ENCODE measurements around the gene CLIP3. TPM values are rescaled to one million over a fixed set of nuclear protein-coding genes. Genes with fewer than 3 reads are reported as not detected.
"Not testable (repeated sequence)": the region's sequence is repeated elsewhere in the genome, so short reads cannot be mapped to it uniquely, and the experiment has no call there.

The CLIP3 gene
- total RNA-seq, 3 donors from 2014 or later, result 7.5 to 13.4 (median 7.6) TPM

- intact Hi-C loops (cut with DNase I; ENCODE audit: low total_unique reads), result no loop called here
- no peaks in the 10 kb centered on the region for H3K27me3 ChIP-seq
- H3K4me3 ChIP-seq, result no peak overlapping the region
- TF ChIP-seq POLR2AphosphoS5 (IDR thresholded peaks at IDR 0.05) (no peak), POLR2A (IDR thresholded peaks at IDR 0.05) (no peak)
- TF ChIP-seq, protein P1, sequence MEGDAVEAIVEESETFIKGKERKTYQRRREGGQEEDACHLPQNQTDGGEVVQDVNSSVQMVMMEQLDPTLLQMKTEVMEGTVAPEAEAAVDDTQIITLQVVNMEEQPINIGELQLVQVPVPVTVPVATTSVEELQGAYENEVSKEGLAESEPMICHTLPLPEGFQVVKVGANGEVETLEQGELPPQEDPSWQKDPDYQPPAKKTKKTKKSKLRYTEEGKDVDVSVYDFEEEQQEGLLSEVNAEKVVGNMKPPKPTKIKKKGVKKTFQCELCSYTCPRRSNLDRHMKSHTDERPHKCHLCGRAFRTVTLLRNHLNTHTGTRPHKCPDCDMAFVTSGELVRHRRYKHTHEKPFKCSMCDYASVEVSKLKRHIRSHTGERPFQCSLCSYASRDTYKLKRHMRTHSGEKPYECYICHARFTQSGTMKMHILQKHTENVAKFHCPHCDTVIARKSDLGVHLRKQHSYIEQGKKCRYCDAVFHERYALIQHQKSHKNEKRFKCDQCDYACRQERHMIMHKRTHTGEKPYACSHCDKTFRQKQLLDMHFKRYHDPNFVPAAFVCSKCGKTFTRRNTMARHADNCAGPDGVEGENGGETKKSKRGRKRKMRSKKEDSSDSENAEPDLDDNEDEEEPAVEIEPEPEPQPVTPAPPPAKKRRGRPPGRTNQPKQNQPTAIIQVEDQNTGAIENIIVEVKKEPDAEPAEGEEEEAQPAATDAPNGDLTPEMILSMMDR (IDR thresholded peaks at IDR 0.05), result no peak
- H3K9me3 ChIP-seq, result no peaks in the 10 kb centered on the region
- H3K36me3 ChIP-seq, result no peaks in the 10 kb centered on the region
- H3K27ac ChIP-seq, result no peak overlapping the region
- H3K4me1 ChIP-seq, result peaks cover 0 to 7% of the 10 kb centered on the region in 2 donors
- no peak for DNase-seq (ENCODE audit: low spot score in 2 of 2)
Observed at GRCh38 chr19:36073121-36073876, 40.6 kb upstream of the CLIP3 start.

DNA sequence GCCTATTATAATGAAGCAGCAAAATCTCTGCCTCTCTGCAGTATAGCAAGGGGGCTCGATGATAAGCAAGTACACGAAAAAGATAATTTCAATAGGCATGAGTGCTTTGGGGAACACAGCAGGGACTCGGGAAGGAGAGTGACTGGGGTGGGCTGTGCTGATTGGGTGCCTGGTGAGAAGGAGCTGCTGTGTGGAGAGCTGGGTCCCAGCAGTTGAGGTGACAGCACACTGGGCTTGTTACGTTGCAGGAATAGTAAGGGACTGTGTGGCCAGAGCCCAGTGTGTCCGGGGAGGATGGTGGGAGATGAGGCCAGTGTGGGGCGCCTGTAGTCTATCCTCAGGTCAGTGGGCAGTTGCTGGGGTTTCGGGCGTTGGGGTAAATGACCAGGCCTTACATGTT, 39.4 kb upstream of the CLIP3 start:
- H3K4me3 ChIP-seq, result no peak overlapping the region
- H3K27ac ChIP-seq, result no peak overlapping the region
- H3K4me1 ChIP-seq, result peaks cover 0 to 7% of the 10 kb centered on the region in 2 donors
- no peak for DNase-seq (ENCODE audit: low spot score in 2 of 2)
- intact Hi-C loops (cut with DNase I; ENCODE audit: low total_unique reads), result no loop called here
- no peaks in the 10 kb centered on the region for H3K27me3 ChIP-seq
- no peaks in the 10 kb centered on the region for H3K36me3 ChIP-seq
- TF ChIP-seq POLR2A (IDR thresholded peaks at IDR 0.05), result no peak
- TF ChIP-seq, protein P1 (IDR thresholded peaks at IDR 0.05), result no peak
- no peak for TF ChIP-seq POLR2AphosphoS5 (IDR thresholded peaks at IDR 0.05)
- no peaks in the 10 kb centered on the region for H3K9me3 ChIP-seq

DNA sequence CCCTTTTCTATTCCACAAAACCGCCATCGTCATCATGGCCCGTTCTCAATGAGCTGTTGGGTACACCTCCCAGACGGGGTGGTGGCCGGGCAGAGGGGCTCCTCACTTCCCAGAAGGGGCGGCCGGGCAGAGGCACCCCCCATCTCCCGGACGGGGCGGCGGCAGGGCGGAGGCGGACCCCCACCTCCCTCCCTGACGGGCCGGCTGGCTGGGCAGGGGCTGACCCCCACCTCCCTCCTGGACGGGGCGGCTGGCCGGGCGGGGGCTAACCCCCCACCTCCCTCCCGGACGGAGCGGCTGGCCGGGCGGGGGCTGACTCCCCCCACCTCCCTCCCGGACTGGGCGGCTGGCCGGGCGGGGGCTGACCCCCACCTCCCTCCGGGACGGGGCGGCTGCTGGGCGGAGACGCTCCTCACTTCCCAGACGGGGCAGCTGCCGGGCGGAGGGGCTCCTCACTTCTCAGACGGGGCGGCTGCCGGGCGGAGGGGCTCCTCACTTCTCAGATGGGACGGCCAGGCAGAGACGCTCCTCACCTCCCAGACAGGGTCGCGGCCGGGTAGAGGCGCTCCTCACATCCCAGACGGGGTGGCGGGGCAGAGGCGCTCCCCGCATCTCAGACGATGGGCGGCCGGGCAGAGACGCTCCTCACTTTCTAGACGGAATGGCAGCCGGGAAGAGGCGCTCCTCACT, 36.3 kb upstream of the CLIP3 start:
- DNase-seq (ENCODE audit: low spot score in 2 of 2); H3K27ac ChIP-seq; H3K4me3 ChIP-seq; intact Hi-C loops (cut with DNase I; ENCODE audit: low total_unique reads); H3K36me3 ChIP-seq; H3K4me1 ChIP-seq; H3K27me3 ChIP-seq; H3K9me3 ChIP-seq: not testable (repeated sequence)

DNA sequence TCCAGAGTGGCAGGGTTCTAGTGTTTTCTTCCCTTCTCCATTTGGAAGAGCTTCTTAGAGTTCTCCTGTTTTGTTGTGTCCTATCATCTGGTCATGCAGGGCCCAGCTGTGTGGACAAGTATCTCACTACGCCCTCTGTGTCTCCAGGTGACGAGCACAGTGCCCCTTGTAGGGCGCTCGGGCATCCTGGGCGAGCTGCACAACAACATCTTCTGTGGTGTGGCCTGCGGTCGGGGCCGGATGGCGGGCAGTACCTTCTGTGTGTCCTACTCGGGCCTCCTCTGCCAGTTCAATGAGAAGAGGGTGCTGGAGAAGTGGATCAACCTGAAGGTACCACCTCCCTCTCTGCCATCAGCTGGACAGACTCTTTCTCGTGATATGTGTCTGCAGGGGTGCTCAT, 35.0 kb upstream of the CLIP3 start:
- no peaks in the 10 kb centered on the region for H3K27me3 ChIP-seq
- H3K4me1 ChIP-seq, result peaks cover 0 to 7% of the 10 kb centered on the region in 2 donors
- DNase-seq (ENCODE audit: low spot score in 2 of 2), result no peak
- intact Hi-C loops (cut with DNase I; ENCODE audit: low total_unique reads), result no loop called here
- H3K4me3 ChIP-seq, result no peak overlapping the region
- no peaks in the 10 kb centered on the region for H3K9me3 ChIP-seq
- H3K27ac ChIP-seq, result no peak overlapping the region
- TF ChIP-seq, protein P1 (IDR thresholded peaks at IDR 0.05), result no peak
- TF ChIP-seq POLR2A (IDR thresholded peaks at IDR 0.05) (no peak), POLR2AphosphoS5 (IDR thresholded peaks at IDR 0.05) (no peak)
- no peaks in the 10 kb centered on the region for H3K36me3 ChIP-seq

DNA sequence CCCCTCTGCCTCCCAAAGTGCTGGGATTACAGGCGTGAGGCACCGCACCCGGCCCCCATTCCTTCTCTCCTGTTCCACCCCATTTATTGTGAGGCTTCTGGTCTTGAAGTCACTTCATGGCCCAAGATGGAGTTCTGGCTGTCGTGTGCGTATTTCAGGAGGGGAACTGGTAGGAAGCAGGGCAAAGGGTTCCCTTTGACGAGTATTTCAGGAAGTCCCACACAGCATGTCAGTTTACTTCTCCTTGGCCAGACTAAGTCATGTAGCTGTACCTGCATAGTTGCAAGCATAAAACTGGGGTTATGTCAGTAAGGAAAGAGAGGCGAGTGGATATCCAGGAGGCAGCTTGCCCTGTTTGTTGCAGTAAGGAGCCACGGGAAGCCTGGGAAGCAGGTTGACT, 32.2 kb upstream of the CLIP3 start:
- DNase-seq (ENCODE audit: low spot score in 2 of 2), result no peak
- Histone ChIP-seq H3K27me3 (no peaks in the 10 kb centered on the region), H3K4me1 (no peaks in the 10 kb centered on the region), H3K27ac (no peak overlapping the region), H3K9me3 (no peaks in the 10 kb centered on the region), H3K4me3 (no peak overlapping the region), H3K36me3 (no peaks in the 10 kb centered on the region)
- intact Hi-C loops (cut with DNase I; ENCODE audit: low total_unique reads), result no loop called here
- TF ChIP-seq, protein P1 (IDR thresholded peaks at IDR 0.05), result no peak
- TF ChIP-seq POLR2AphosphoS5 (IDR thresholded peaks at IDR 0.05) (no peak), POLR2A (IDR thresholded peaks at IDR 0.05) (no peak)

Data from breast epithelium (tissue), 4 donors.